AG04449 (cell line): ENCODE data around the gene NR1H2.

Experiments used
- CTCF ChIA-PET: fragments of 350-600 bp; formaldehyde crosslinking; extraction: SDS; loops from one replicate; lab custom pipeline; 2021; ENCODE audit warnings: antibody characterized with exemption; lab: Yijun Ruan, JAX
- POLR2A ChIA-PET: fragments of 400-600, 350-600 bp; formaldehyde crosslinking; extraction: SDS; loops from one replicate; lab custom pipeline; 2020; ENCODE audit warnings: antibody characterized with exemption, inconsistent platforms; lab: Yijun Ruan, JAX
- DNase-seq: peaks from one replicate; pipeline ENCODE4 v3.0.0-alpha.2; 2010; ENCODE audit warnings: low read depth, low spot score
- H3K4me3 ChIP-seq: 2 replicates; pipeline ENCODE4 v1.5.1; 2011; ENCODE audit warnings: low read depth, mild to moderate bottlenecking, control low read depth, low read length
- CTCF ChIP-seq: IDR thresholded peaks from one replicate; pipeline ENCODE4 v1.5.1; 2011; ENCODE audit warnings: mild to moderate bottlenecking, moderate library complexity, low read length, control low read depth, inconsistent platforms; ENCODE audit not compliant: insufficient read depth; ENCODE audit errors: missing control alignments

NR1H2 gene

GRCh38 chr19:50381881-50382729 is 5.8 kb downstream of the NR1H2 start:
- DNase-seq: no peak
- CTCF ChIA-PET: no interaction called here
- no peak for TF ChIP-seq CTCF
- no peak overlapping the region for H3K4me3 ChIP-seq
- POLR2A ChIA-PET: no interaction called here

GRCh38 chr19:50383001-50383851 is 7.0 kb downstream of the NR1H2 start:
- ChIA-PET POLR2A (interaction anchor here (1.2 to 1.4 kb wide), 2 partner anchors 26 to 317 kb away, joined by 3 to 4 read pairs; no protein-coding TSS in a partner anchor), CTCF (interaction anchor here (0.6 to 1.3 kb wide), 4 partner anchors 15 to 78 kb away, joined by 3 to 5 read pairs (median 4); no protein-coding TSS in a partner anchor)
- no peak for TF ChIP-seq CTCF
- DNase-seq: no peak
- H3K4me3 ChIP-seq: peak overlapping the region; percentile 77

GRCh38 chr19:50383852-50384684 is 7.8 kb downstream of the NR1H2 start, which contains the start of gene POLD1:
POLD1 (plus strand) TSS chr19:50384347; CDS start chr19:50398852, 14,505 bp downstream.
- peak within 1 kb of the TSS; percentile 77 for H3K4me3 ChIP-seq
- ChIA-PET CTCF (interaction anchor here (0.9 to 1.3 kb wide), 5 partner anchors 15 to 77 kb away, joined by 3 to 5 read pairs (median 3); no protein-coding TSS in a partner anchor), POLR2A (interaction anchor here (1.0 to 1.4 kb wide), 4 partner anchors 9 to 316 kb away, joined by 3 to 7 read pairs (median 4); no protein-coding TSS in a partner anchor)
- no peak for TF ChIP-seq CTCF
- peak; percentile 68 for DNase-seq

- DNase-seq: no peak
- POLR2A ChIA-PET: interaction anchor here (0.6 to 1.4 kb wide), 5 partner anchors 10 to 316 kb away, joined by 3 to 7 read pairs (median 4); no protein-coding TSS in a partner anchor
- H3K4me3 ChIP-seq: peak overlapping the region; percentile 77
- TF ChIP-seq CTCF: no peak
- CTCF ChIA-PET: interaction anchor here (1.0 to 1.3 kb wide), 4 partner anchors 16 to 76 kb away, joined by 3 read pairs; no protein-coding TSS in a partner anchor
Measured at GRCh38 chr19:50384685-50385535, 8.7 kb downstream of the NR1H2 start.
